Suprapubic skin (tissue), 4 donors: ENCODE data around the gene KDM4B. TPM values are rescaled to one million over a fixed set of nuclear protein-coding genes. Genes with fewer than 3 reads are reported as not detected.
A peak's percentile ranks its signal among the peaks of the same experiment; 100 is the strongest.

Experiments
- DNase-seq, 2 donors: peaks; one replicate each; pipeline ENCODE4 v3.0.0-alpha.2; 2019; ENCODE audit warnings: low spot score in 2 of 2
- H3K27ac ChIP-seq: fragments of 200-600 bp; sonication (generic); one replicate; pipeline ENCODE4 v1.5.1; 2019
- H3K27me3 ChIP-seq: fragments of 200-600 bp; sonication (generic); one replicate; pipeline ENCODE4 v1.5.1; 2019
- H3K36me3 ChIP-seq: fragments of 200-600 bp; sonication (generic); one replicate; pipeline ENCODE4 v1.5.1; 2019
- H3K4me1 ChIP-seq: fragments of 200-600 bp; sonication (generic); one replicate; pipeline ENCODE4 v1.5.1; 2019
- H3K4me3 ChIP-seq: fragments of 200-600 bp; sonication (generic); one replicate; pipeline ENCODE4 v1.5.1; 2019; ENCODE audit warnings: mild to moderate bottlenecking
- H3K9me3 ChIP-seq: fragments of 200-600 bp; sonication (generic); one replicate; pipeline ENCODE4 v1.5.1; 2019
- CTCF ChIP-seq, 2 donors: fragments of 200-600 bp in 1 of 2; fragments of 450-650 bp in 1 of 2; sonication (generic) in 1 of 2; IDR thresholded peaks; one replicate each; pipeline ENCODE4 v1.5.1; 2016 to 2019; ENCODE audit warnings: antibody characterized with exemption in 2 of 2, mild to moderate bottlenecking in 1 of 2, moderate library complexity in 1 of 2
- EP300 ChIP-seq: sonication (generic); formaldehyde crosslinking; IDR thresholded peaks from one replicate; pipeline ENCODE4 v1.6.1; 2017; ENCODE audit warnings: antibody characterized with exemption
- POLR2A ChIP-seq, 2 donors: fragments of 450-650 bp; IDR thresholded peaks; one replicate each; pipeline ENCODE4 v1.6.1; 2017; ENCODE audit warnings: antibody characterized with exemption in 2 of 2, mild to moderate bottlenecking in 2 of 2, moderate library complexity in 2 of 2
- POLR2AphosphoS5 ChIP-seq, 3 donors: sonication (generic); formaldehyde crosslinking; IDR thresholded peaks; one replicate each; pipeline ENCODE4 v1.6.1; 2017; ENCODE audit warnings: antibody characterized with exemption in 3 of 3
- WGBS: methylation state at CpG from one replicate; pipeline ENCODE4 v1.1.5; 2018; 5-methylcytosine and 5-hydroxymethylcytosine counted together
- total RNA-seq, 4 donors: library from RNA; depleted of rRNA; stranded (reverse); fragments of >200 nt; gene quantifications; one replicate each; pipeline ENCODE4 v1.1.0, GENCODE V29; 2016

The KDM4B gene
- total RNA-seq, 4 donors from 2014 or later = 34.2 to 82.7 (median 48.7) TPM

- Histone ChIP-seq H3K4me1 (peaks cover 51% of the 10 kb centered on the region), H3K27ac (peak overlapping the region; percentile 83), H3K4me3 (no peak overlapping the region), H3K9me3 (no peaks in the 10 kb centered on the region), H3K27me3 (no peaks in the 10 kb centered on the region), H3K36me3 (peaks cover 7% of the 10 kb centered on the region)
- no peak for DNase-seq
- WGBS = 80% methylated on average over 1 of the region's 39 CpGs
- TF ChIP-seq POLR2AphosphoS5 (IDR thresholded peaks at IDR 0.05) (no peak), EP300 (no peak), CTCF (IDR thresholded peaks at IDR 0.05) (no peak), POLR2A (IDR thresholded peaks at IDR 0.05) (no peak)
Observed at GRCh38 chr19:5047251-5047935, 78.5 kb downstream of the KDM4B start.

- H3K36me3 ChIP-seq = peaks cover 7% of the 10 kb centered on the region
- H3K9me3 ChIP-seq = no peaks in the 10 kb centered on the region
- TF ChIP-seq POLR2AphosphoS5 (IDR thresholded peaks at IDR 0.05) (peak in 2 of 3 donors; percentile 48 to 67), POLR2A (IDR thresholded peaks at IDR 0.05) (no peak), CTCF (IDR thresholded peaks at IDR 0.05) (peak; percentile 98 to 100), EP300 (no peak)
- peak overlapping the region; percentile 27 for H3K4me3 ChIP-seq
- WGBS = no CpG with 5 or more reads among the region's 44 CpGs
- H3K27ac ChIP-seq = peak overlapping the region; percentile 83
- H3K27me3 ChIP-seq = no peaks in the 10 kb centered on the region
- peaks cover 50% of the 10 kb centered on the region for H3K4me1 ChIP-seq
- DNase-seq = peak in 1 of 2 donors; percentile 89
Observed at GRCh38 chr19:5048091-5048726, 79.3 kb downstream of the KDM4B start.

- TF ChIP-seq POLR2AphosphoS5 (IDR thresholded peaks at IDR 0.05) (no peak), POLR2A (IDR thresholded peaks at IDR 0.05) (no peak), EP300 (no peak), CTCF (IDR thresholded peaks at IDR 0.05) (no peak)
- H3K27me3 ChIP-seq = no peaks in the 10 kb centered on the region
- H3K4me3 ChIP-seq = peak overlapping the region; percentile 27
- WGBS = 14% methylated on average over 5 of the region's 36 CpGs
- H3K27ac ChIP-seq = peak overlapping the region; percentile 83
- H3K9me3 ChIP-seq = no peaks in the 10 kb centered on the region
- H3K4me1 ChIP-seq = peaks cover 50% of the 10 kb centered on the region
- H3K36me3 ChIP-seq = peaks cover 8% of the 10 kb centered on the region
- DNase-seq = no peak
Observed at GRCh38 chr19:5048727-5049553, 80.0 kb downstream of the KDM4B start.

- Histone ChIP-seq H3K36me3 (peaks cover 15% of the 10 kb centered on the region), H3K4me1 (peaks cover 50% of the 10 kb centered on the region), H3K9me3 (no peaks in the 10 kb centered on the region), H3K27me3 (no peaks in the 10 kb centered on the region), H3K27ac (peak overlapping the region; percentile 83), H3K4me3 (no peak overlapping the region)
- TF ChIP-seq POLR2A (IDR thresholded peaks at IDR 0.05) = no peak
- TF ChIP-seq CTCF (IDR thresholded peaks at IDR 0.05) = no peak
- no peak for TF ChIP-seq POLR2AphosphoS5 (IDR thresholded peaks at IDR 0.05)
- no peak for TF ChIP-seq EP300
- no peak for DNase-seq
- WGBS = 57% methylated on average over 3 of the region's 9 CpGs
Observed at GRCh38 chr19:5049561-5049960, 80.6 kb downstream of the KDM4B start.
